HG03196 (cell line): ENCODE measurements around the gene RTL5.
A peak's percentile ranks its signal among the peaks of the same experiment; 100 is the strongest.

Source experiments
- ATAC-seq: cut with Tn5 transposase; IDR thresholded peaks from one replicate; pipeline ENCODE4 v1.9.1; 2021; ENCODE audit not compliant: unreplicated experiment

The RTL5 gene

DNA sequence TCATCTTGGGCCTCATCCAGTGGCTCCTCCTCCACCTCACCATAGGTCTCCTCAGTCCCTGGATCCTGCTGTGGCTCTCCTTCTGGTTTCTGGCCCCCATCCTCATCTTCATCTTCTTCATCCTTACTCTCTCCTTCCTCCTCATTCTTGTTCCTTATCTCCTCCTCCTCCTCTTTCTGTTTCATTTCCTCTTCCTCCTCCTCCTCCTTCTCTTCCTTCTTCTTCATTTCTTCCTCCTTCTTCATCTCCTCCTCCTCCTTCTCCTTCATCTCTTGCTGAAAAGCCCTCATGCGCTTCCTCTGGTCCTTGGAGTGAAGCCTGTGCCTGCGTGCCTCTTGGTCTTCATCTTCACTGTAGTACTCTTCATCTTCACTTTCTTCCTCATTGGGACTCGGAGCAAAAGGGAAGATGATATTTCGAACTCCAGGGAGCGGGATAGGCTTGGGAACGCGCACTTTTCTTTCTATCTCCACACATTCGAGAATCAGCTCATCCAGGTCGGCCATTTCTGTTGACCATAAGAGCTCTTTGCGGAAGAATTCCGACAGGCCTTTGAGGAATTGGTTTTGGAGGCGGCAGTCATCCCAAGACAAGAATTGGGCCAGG is 1.5 kb downstream of the RTL5 start:
- ATAC-seq, result no peak

DNA sequence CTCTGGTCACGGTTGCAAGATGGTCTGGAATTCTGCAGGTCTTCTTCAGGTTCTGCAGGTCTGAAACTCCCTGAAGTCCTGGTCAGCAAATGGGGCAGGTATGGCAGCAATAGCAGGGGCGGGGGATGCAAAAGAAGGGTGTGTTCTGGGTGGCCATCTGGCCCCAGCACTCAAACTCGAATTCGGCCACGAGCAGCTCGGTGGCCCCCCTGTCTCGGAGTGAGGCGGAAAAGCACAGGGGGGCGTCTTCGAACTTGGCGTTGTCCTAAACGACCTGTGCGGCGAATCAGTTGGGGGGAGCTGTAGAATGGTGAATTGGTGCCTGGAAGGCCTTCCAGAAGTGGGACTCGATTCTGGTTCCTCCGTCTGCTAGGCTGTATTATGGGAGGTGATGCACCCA is 2.1 kb downstream of the RTL5 start:
- ATAC-seq, result no peak

DNA sequence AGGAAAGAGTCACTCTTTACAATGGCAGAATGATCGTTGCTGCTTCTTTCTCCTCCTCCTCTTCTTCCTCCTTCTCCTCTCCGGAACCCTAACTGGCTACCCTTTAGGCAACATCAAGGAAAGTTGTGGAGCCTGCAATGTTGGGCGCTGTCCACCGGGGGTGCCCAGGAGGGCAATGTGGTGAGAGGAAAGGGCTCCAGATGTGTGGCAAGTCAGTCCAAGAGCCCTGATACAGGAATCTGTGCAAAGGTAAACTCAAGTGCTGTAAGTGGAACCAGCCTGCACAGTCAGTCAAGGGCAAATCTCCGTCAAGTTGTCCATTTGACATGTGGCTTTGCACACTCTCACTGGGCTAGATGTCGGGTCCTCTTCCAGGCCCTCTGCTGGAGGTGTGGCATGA is 2.8 kb downstream of the RTL5 start:
- ATAC-seq, result no peak

DNA sequence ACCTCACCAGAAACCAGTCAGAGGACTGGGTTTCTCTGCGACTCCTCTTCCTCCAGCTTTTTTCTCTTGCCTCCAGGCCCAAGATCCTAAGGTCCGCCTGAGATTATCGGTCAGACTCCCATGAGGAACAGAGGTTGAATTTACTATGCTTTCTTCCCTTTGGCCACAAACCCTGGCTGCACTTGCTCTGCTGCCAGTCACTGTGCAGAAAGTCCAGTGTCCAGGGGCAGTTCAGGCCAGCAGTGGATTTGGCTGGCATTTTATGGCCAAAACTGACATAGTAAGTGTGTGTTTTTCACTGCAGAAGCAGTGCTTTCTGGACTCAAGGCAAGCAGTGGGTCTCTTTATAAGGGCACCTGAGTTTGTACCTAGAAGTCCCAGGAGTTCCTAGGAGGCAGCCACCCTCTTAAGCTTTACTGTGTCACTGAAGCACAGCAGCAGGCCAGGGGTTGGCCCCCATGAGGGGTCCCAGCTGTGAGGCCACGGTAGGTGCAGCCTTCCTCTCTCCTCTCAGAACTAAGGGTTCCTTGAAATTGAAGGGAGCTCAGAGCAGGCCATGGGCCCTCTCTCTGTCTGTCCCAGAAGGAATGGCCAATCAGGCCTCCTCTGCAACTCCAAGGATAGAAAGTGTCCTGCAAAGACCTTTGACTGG is 3.4 kb downstream of the RTL5 start:
- no peak for ATAC-seq

DNA sequence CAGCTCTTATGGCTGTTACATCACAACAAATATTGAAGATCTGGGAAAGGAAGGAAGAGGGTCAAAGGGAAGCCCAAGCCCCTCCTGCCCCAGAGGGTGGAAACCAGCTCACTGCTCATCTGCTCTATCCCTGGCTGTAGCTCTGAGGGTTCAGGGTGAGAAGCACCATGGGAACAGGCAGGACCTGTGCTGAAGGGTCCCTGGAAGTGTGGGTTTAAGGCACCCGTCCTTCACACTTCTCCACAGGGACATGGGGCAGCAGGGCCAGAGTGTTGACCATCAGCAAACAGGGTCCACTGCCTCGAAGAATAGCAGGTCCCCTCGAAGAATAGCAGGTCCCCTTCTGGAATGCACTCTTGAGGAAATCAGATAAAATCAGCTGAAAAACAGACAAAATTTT is 4.4 kb downstream of the RTL5 start:
- ATAC-seq, result no peak

DNA sequence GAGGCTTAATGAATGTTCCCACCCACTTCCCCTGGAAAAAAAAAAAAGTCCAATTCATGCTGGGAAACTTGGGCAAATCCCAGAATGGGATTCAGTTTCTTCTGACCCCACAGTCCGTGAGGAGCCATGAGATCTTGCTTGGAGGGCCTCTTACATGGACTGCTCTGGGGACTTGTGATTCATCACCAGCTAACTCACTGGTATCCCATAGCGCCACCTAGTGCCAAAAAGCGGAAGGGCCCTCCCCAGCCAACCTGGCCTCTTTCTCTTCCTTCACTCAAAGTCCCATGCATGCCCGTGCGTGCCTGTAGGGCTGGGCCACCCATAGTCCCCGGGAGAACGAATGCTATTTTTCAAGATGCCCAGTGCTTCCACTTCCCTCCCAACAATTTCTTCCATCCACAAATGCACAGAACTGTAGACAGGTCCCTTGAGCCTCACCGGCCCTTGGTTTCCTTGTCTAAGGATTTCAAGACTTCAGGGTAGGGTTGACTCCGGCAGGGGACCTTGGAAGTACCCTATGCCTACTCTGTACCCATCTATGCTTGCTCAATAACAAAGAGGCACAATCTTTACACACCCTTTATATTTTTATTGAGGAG is 5.1 kb downstream of the RTL5 start:
- no peak for ATAC-seq

DNA sequence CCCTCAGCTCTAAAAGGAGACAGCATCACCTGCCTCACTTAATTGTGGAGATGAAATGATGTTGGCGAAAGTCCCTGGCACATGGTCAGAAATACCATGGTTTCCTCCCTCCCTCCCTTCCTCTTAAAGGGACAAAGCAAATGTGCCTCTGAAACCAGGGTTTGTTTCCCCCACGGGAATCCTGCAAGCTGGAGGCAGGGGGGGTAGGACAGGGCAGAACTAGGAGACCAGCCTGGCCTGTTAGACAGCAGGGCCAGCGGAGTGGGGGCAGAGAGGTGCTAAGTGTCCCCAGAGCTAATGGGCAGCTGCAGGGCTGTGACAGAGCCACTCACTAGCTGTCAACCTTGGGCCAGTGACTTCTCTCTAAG is 5.7 kb downstream of the RTL5 start:
- no peak for ATAC-seq

DNA sequence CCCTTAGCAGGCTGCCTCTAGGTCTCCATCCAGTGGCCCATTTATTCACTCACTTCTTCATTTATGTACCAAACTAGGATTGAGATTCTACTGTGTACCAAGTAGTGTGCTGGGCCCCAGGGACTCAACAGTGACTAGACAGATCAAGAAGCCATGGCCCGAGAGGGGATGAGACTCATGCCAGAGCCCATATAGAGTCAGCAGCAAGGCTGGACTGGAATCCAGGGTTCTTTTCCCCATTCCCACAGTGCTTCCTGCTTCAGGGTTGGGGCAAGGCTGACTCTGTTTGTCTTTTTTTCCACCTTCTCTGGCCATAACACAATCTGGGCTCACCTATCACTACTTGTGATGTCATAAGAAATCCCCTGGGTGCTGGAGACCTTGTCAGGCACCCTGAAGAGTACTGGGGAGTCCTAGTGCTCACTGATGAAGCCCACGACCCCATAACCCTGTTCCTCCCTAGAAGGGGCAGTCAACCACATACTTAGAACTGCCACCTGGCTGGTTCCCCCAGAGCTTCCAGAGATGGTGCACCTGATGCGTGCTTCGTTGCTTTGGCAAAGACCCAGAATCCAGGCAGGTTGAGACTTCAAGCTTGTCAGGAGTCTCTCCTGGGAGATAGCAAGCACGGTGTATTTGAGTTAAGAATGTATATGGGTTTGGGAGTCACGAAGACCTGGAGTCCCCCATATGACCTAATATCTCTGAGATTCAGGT is 6.2 kb downstream of the RTL5 start:
- ATAC-seq, result no peak

DNA sequence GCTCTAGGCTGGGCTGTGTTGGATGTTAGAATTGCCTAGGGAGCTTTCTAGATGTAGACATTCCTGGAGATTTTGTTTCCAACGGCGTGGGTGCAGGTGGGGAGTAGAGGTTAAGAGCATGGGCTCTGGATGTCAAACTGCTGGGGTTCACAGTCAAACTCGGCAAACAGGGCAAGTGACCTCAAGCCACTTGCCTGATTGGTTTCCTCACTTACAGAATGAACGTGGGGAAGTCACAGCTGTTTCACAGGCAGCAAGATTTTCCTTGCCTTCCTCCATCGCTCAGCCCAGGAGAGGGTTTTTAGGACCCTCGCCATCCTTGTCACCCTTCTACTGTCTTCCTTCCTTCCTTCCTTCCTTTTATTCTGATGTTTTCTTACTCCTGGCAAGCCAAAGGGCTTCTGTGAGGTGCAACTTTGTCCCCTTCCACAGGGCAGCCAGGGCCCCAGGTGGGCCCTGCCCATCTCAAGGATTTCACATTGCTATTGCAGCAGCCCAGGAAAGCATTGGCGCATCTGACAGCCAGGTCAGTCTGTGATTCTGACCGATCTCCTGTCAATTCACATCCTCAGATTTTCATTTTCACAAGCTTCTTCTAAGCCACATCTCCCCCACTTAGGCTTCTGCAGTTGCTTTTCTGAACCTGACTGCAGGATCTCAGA is 7.0 kb downstream of the RTL5 start:
- no peak for ATAC-seq

DNA sequence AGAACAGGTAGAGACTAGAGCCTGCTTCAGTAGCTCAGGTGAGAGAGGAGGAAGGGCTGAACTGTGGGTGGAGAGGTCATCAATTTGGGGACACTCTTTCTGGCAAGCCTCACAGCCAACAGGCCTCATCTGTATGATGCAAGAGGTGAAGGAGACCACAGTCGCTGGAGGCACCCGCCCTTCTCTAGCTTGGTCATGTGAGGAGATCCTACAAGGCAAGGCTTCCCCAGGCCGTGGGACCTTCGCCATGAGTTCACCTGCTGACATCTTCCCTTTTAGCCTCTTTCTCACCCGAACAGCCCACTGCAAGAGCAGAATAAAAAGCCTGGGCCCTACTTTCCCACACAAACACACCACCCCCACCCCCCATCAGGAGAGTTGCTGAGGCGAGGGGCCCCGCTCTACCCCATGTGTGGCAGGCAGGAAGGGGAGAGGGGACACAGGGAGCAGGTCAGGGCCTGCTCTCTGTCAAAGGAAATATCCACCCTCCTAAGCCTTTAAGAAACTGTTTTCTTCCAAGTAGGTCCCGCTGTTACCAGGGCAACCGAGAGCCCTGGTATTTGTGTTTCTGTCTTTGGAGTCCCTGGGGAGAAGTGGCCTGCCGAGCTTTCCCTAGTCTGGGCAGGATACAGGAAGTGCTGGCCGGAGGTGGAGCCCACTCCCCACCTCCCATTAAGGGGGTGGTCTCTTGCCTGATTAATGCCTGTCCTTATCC is 8.1 kb downstream of the RTL5 start:
- no peak for ATAC-seq

DNA sequence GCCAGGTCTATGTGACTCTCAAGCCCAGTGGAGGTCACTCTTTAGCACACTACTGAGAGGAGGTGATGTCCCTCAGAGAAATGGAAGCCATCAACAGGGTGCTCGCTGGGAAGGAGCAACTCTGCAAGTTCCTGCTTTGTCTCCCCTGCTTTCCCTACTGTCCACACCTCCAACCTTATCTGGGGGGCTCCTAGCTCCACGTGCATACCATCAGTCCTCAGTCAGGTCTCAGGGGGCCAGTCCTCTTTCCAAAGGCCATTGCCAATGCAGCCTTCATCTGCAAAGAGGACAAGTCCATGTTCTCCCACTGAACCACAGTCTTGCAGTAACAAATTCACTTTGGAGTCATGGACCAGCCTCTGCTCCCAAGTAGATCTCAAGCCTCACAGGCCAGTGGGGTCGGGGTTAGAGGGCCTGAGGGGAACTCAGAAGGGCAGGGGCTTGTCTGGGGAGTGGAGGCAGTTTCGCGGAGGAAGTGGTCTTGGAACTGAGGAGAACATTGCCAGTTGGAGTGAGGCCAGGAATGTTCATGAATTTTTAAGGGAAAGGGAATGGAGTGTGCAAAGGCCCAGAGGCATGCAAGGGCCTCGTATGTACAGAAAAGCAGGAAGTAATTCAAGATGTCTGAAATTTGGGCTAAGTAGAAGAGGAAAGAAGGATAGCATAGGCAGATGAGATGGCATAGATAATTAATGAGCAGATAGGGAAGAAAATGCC is 8.9 kb downstream of the RTL5 start:
- no peak for ATAC-seq

DNA sequence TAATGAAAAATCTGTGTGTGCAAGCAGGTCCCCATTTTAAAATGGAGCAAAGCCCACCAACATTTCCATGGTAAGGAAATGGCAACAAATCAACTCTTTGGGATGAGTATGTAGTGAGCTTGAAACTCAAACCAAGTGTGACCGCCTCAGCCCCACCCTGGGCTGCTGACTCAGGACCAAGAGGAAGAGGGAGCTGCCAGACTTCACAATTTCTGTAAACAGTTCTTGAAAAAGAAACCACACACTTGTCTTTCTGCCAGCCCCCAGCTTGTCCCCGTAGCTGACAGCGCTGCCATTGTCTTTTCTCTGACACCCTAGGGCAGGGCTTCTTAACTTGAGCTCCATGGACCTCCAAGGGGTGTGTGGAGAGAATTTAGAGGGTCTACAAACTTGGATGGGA is 10.3 kb downstream of the RTL5 start:
- peak; percentile 73 for ATAC-seq

DNA sequence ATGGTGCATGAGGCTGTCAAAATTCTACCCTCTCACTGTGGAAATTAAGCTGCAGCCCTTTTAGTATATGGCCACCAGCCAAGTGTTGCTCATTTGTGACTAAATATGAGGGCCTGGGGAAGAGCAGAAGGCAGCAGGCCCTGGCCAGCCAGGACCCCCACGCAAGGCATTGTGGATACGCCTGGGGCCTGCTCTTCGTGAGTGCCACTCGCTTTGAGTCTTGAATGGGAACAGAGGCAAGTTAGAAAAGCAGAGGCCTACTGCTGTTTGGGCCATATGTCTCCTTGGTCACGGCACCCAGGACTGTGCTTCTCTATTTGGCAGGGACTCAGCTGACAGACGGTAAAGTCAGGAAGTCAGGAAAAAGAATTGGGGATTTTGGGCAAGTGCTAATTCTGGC is 10.9 kb downstream of the RTL5 start:
- no peak for ATAC-seq

DNA sequence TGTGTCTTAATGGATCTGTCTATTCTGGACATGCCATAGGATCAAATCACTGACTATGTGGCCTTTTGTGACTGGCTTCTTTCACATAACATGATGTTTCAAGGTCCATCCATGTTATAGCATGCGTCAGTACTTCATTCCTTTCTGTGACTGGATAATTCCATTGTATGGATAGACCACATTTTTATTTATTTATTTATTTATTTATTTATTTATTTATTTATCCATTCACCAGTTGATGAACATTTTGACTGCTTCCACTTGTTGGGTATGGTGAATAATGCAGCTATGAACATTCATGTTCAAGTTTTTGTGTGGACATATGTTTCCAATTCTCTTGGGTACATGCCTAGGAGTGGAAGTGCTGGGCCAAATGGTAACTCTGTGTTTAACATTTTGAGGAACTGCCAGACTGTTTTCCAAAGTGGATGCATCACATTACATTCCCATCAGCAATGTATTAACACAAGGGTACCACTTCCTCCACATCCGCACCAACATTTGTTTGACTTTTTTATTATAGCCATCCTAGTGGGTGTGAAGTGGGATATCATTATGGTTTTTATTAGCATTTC is 14.0 kb downstream of the RTL5 start:
- ATAC-seq, result no peak

DNA sequence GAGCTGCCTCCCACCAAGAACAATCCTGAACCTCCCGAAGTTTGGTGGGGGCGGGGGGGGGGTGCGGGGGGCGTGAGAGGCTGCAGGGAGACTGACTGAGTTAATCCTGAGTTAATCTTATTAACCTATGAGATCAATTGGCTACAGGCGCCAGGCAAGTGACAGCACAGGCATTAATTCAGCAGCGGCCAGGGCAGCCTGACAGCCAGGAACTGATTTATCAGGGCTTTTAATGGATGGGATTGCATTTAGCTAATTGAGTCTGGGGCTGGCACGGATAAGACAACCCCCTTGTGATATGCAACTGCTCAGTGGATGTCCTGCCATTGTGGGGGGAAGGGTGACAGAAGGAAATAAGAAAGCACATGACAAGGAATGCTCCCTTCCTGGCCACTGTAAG is 16.3 kb downstream of the RTL5 start:
- no peak for ATAC-seq

DNA sequence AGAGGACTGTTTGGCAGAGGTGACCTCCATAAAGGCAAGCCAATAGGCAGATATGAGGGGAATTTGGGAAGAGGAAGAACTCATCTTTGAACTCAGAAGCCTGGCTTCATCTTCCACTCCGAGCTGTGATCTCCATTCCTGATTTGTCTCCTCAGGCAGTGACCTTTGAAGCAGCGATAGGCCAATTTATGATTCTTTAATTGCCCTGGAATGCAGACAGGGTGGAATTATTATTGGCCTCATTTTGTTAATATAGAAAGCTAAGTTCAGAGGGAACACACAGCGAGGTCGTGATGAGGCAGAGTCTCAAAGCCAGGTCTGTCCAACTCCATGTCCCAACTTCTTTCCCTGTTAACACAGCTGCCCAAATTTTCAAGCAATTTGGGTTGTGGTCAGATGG is 16.9 kb downstream of the RTL5 start:
- ATAC-seq, result no peak

DNA sequence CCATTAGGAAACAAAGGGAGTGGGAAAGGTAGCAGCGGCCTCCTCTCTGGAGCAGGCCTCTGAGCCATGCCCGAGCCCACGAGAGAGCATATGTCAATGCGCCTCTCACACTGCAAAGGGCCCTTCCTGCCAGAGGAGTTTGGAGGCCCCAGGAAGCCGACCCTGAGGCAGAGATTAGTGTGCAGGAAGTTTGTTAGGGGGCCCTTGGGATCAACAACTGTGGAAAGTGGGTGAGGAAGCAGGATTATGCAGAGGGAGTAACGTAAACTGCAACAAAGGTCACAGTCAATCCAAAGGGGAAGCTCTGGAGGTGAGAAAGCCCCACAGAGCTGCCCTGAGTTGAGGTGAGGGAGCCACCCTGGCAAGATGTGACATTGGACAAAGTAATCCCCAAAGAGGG is 17.4 kb downstream of the RTL5 start:
- ATAC-seq, result no peak

DNA sequence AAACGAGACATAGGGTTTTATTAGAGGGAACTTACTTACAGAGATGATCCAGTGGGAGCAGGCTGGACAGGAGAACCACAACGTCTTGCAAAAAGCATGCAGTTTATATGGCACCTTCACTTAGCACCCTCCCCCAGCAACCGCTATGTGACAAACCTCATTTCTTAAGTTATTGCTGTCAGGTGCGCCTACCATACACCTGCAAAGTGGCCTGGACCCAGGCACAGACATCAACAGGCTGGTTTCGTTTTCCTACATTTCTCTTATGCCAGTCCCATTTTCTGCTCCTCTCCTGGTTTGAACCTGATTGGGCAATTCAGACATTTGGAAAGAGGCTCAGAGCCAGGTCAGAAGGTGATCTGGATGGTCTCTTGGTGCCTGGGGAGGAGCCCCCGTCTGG is 18.3 kb downstream of the RTL5 start:
- no peak for ATAC-seq

DNA sequence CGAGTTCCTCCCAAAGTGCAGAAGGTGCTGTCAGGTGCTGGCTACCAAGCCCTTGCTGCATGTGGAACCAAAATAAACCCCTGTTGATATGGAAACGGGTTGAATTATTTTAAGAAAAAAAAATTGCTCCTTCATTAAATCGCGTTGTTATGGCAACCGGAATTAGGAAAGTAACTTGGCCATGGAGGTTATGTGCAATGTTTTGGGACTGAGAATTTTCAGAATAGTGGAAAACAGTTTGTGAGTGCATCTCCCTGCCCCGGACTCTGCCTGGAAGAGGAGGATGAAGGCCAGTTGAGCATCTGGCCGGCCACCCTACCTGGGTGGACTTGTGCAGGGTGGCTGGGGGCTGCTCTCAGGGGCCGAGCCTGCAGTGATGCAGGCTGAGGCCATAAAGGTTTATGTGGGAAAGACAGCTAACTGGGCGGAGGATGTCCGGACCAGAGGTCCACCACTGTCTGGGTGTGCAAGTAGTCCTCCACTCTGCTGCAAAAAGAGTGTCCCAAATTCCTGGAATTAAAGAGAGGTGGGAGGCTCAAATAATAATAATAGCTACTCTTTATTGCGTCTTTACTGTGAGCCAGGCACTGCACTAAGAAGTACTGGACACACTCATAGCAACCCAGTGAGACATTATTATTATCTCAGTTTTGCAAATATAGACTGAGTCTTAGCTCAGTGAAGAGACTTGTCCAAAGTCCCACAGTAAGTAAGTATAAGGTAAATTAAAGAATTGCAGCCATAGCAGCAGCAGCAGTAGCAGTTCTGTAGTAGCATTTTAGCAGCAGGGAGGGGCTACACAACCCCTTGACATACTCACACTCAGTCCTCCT is 20.6 kb downstream of the RTL5 start:
- ATAC-seq, result no peak
